Kidney glomerular epithelial cell (primary cell): ENCODE results near the gene NLRP1.

Experiments
- DNase-seq: peaks from one replicate; lab custom pipeline; 2025; lab: John Stamatoyannopoulos, UW

NLRP1 gene

DNA sequence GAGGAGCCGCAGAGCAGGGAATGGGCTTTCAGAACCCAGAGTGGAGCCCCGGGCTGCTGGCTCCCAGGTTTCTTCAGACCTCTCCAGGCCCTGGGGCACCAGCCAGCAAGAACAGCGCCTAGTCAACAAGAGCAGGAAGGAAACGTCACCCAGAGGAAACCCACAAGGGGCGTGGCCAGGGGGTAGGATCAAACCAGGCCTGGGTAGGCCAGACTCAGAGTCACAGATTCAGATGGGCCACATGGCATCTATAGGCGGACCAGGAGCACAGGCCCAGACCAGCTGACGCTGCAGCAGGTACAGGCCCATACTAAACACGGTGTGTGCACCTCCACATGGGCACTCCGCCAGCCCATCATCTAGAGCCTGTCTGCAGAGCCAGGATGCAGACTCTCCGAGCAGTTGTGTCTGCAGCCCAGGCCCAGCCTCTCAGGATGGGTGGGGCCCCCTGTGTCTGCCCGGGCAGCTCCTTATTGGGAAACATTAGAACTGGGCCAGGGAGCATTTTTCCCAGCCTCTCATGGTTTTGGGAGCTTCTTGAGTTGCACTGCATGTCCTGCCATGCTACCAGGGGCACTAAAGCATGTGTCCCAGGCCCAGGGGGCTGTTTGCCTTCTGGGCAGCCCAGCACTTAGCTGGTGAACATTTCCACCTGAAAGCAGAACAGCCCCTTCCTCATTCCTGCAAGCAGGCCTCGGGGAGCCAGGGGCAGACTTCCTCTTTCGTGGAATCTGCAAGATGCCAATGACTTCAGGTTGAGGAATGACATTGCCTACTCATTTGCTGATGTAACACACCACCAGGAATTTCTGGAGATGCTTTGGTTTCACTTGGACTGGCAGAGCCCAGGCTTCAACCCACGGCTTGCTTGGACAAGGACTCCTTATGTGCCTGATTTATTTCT is at the start of gene NLRP1:
Gene NLRP1, minus strand, starts transcription at position 127 of the 904 bp plus-strand sequence. CDS start 552 bp downstream, outside the sequence.
- DNase-seq = peak; percentile 57

DNA sequence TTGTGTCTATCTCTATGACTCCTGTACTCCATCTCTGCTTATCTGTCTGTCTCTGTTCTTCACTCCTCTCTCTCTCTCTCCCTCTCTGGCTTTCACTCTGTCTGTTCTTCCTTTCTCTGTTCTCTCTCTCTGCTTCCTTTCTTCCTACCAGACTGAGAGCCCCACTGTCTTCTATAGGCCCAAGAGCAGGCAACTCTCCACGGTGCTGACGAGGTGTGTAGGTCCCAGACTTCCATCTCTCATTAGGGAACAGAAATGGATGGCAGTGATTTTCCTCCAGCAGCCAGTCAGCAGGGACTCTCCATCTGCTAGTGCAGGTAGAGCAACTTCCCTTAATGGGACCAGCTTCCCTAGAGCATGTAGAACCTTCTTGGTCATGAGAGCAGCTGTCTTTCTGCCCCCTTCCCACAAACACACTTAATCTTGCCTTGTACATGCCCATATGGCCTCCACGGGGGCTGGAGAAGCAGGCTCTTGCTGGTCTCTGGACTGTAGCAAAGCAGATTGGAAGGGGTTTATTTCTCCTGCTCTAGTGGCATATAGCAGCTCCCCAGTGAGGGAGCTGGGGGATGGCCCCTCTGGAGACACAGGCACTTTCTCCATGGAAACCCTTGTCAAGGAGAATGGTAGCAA is 47.8 kb upstream of the NLRP1 start:
- DNase-seq = no peak

DNA sequence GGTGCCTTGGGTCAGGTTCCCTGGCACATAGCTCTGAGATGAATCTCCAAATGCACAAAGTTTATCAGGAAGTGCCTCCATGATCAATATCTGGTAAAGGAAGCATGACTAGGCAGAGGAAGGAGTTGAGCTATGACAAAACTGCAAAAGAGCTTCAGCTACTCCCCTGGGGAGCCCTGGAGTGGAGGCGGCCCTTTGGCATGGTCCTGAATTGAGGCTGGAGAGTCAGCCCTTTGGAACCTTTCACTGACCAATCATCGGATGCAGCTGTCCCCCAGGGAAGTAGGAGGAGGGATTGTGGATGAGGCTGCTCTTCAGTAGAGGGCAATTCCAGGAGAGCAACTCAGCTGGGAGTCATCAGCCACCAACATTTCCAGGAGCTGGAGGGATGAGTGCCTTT is 46.1 kb upstream of the NLRP1 start:
- no peak for DNase-seq

DNA sequence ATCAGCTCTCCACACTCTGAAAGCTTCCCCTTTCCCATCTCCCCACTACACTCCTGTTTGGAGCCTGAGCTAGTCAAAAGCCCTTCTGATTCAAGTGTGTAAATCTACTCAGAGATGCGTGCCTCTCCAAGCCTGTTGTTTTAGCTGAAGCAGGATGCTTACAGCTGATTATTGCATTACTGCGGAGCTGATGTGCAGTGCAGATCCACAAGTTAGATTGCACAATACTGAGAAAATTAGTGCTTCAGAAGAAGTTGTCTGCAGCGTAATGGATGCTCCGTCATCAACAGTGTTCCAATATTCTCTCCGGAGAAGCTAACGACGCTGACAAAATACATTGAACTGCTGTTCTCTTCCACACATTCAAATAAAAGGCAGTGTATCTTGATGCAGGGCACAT is 44.8 kb upstream of the NLRP1 start:
- no peak for DNase-seq

DNA sequence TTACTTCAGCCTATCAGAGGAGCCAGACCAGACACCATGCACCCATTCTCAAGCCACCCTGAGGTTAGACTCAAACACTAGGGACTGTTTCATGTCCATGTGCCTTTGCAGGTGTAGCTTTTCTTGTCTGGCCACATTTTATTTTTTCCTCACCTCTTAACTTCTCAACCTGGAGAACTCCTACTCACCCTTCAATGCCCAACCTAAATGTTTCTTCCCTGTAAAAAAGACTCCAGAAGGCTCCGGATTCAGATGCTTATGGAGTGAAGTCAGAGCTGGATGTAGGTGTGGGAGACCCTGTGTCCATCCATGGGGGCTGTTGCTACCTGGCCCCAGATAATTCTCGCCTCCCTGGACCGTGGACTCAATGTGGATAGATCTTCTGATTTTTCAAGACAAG is 44.0 kb upstream of the NLRP1 start:
- DNase-seq = no peak

DNA sequence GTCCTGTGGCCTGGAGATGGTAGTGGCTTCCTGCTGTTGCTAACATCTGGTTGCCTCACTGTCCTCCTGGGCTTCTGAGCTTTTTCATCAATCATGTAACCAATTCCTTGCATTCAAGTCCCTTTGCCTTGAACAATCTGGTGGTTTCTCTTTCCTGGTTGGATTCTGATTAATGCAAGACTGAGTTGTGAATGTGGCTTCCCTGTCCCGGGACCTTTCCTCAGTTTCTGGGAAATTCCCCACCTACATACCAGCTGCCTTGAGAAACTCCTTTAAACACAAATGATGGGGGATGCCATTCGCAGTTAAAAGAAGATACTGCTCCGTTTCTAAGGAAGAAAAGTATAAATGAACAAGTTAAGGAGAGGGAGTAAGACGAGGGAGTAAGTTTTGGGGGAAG is 39.9 kb upstream of the NLRP1 start:
- DNase-seq = no peak

DNA sequence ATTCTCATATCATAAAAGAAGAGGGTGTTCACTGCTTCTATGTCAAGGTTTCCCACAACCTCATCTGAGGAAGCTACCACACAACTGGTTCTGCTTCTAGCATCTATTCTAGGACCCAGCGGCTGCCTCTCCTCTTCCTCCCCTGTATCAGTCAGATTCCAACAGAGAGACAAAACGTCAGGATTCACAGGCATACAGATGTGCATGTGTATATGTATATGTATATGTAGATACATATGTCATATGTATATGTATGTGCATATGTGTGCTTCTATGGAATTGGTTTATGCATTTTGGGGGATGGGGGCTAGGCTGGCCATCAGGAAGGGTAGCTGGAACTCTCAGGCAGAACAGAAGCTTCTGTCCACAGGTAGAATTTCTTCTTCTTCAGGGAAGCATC is 37.4 kb upstream of the NLRP1 start:
- DNase-seq = no peak

DNA sequence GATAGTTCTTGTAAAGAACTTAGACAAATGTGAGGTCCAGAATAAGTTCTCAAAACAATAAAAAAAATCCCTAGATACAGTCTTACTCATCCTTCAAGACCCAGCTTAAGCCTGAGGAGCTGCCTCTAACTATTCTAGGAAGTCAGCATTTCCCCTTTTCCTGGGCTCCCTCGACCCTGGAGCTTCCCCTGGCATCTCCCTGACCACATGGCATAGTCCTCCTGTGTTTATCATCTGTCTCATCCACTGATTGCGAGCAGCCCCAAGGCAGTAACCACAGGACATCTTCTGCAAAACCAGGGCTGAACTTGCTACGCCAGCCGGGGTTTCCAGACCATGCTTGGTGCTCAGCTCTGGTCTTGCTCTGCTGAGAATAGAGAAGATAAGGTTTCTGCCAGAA is 36.7 kb upstream of the NLRP1 start:
- DNase-seq = no peak

DNA sequence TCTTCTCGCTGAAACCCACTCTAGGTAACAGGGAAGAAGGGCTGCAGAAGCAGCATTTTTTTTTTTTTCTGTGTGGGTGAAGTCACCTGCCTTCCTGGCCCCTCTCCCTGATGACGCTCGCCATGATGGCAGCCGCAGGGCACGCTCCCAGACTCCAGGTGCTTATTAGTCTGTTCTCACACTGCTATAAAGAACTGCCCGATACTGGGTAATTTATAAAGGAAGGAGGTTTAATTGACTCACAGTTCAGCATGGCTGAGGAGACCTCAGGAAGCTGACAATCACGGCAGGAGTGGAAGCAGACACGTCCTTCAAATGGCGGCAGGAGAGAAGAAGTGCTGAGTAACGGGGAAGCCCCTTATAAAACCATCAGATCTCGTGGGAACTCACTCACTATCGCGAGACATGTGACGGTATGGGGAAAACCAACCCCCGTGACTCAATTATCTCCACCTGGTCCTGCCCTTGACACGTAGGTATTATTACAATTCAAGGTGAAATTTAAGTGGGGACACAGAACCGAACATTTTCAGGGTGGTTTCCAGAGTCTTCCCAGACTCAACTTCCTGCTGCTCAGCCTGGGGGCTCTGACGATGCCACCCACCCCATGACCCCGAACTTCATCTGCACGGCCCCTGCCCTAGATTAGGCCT is 34.9 kb upstream of the NLRP1 start:
- no peak for DNase-seq

DNA sequence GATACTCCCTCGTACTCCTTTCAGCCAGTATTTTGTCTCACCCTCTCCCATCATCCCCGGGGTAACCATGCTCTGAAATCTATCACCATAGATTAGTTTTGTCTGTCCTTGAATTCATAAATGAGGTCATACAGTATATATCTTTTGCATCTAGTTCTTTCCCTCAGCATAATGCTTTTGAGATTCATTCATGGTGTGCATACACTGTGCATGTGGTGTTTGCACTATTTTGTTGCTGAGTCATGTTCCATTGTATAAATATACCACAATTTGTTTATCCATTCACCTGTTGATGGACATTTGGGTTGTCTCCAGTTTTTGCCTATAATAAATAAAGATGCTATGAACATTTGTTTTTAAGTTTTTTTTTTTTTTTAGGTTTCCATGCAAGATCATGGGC is 34.2 kb upstream of the NLRP1 start:
- DNase-seq = no peak

DNA sequence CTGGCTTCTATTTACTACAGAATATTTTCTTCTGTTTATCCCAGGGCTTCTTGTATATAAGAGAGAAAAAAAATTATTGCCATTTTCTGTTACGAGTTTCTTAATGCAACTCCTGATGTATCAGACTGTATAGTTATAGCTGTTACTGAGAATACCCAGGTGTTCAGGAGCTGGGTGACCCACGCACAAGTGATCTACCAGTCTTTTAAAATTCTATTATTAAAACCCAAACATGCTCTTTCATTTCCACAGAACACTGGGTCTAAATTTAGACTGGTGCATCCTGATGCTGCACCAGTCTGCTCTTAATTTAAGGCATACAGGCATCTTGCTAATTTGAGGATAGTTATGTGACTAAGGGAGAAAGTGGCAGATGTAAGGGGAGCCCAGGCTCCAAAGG is 31.2 kb upstream of the NLRP1 start:
- no peak for DNase-seq

DNA sequence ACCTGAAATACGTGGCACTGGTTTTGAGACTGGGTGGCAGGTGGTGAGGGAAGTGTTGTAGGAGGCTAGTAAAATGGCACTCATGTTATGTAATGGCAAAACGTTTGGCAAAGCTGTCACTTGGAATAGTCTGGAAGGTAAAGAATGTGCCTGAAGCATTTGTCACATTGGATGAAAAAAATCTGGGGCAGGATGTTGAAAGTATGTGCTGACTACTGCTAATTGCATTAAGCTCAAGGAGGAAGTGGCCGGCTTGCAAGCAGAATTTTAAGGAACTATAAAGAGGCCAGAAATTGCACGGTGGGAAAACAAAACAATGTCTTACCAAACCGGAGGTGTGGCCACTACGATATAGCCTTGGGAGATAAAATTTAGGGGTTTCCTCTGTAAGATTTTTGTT is 26.6 kb upstream of the NLRP1 start:
- no peak for DNase-seq

DNA sequence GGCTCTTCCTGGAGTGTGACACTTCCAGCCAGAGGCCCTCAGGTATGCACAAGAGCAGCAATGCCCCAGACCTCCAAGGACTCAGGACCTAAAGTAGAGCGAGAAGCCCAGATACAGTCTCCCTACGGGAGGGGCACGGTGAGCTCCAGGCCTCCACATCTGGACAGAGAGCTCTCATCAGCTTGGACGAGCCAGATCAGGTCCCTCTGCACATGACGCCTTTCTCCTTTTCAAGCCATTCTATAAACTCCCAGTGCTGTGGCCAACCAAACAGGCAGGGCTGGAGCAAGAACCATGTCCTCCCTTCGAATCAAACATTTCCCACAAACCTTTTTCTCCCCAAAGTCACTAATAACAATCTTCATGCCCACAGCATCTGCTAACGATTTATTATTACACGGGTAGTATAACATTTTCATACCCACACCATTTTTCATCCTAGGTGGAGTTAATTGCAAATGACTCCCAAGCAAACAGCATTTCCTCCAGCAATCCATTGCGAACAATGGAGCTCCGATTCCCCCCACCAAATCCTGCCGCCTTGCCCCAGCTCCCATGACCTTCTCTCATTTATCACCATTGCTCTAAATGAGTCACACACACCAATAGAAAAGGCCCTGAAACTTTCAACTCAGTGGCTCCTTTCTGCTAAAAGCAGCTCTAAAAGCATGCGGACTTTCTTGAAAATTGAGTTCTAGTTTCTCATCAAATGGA is 24.2 kb upstream of the NLRP1 start:
- DNase-seq = no peak

DNA sequence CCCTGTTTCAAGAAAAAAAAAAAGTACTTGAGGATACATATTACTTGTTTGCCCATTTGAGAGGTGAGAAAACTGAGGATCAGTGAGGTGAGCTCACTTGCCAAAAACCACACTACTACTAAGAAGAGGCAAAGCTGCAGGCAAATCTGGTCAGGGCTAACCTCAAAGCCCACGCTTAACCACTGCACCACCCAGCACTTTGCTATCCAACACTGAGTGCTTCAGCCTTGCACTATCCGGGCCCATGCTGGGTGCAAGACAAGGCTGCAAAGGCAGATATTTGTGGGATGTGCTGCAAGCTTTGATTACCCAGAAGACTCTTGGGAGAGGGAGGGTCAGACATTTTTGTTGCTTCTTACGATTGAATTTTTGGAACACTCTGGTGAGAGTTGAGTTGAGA is 23.6 kb upstream of the NLRP1 start:
- no peak for DNase-seq

DNA sequence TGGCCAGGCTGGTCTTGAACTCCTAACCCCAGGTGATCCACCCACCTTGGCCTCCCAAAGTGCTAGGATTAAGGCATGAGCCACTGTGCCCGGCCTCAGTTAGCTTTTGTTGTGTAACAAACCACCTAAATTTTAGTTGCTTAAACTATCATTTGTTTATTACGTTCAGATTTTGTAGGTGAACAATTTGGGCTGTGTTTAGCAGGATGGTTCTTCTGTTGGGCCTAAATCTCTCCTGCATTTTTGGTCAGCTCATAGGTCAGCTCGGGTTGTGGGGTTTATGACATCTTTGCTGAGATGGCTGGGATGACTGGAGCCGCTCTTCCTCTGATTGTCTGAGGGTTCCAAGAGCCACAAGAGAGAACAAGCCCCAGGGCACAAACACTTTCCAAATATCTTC is 21.1 kb upstream of the NLRP1 start:
- DNase-seq = no peak

DNA sequence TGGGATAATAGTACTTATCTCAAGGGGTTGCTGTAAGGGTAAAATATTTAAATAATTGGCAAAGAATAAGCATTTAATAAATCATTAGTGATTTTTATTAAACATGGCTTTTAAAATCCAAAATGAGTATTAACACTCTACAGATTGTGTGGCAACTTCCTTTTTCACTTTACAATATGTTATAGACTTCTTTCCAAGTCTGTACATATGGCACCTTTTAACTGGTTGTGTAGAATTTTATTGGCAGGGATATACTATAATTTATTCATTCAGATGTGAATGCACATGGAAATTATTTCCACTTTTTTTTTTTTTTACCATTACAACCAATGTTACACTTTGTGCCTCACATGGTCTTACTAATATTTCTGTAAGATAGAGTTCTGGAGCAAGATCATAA is 15.7 kb upstream of the NLRP1 start:
- no peak for DNase-seq

DNA sequence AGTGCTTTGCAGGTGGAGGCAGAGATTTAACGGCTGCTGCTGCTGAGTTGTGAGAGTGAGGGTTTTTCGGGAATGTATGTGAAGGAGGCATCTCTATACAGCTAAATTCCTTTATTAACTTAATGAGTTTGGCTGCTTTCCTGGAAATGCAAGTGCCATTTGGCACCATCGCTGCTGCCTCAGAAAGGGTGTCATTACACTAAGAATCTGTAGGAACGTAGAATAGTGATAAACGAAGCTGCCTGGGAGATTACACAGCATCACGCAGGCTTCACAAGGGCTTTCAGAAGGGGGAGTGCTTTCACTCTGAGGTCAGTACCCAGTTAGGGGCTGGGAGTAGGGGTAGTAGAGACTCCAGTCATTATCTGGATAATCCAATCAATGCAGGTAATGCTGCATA is 14.1 kb upstream of the NLRP1 start:
- DNase-seq = no peak

DNA sequence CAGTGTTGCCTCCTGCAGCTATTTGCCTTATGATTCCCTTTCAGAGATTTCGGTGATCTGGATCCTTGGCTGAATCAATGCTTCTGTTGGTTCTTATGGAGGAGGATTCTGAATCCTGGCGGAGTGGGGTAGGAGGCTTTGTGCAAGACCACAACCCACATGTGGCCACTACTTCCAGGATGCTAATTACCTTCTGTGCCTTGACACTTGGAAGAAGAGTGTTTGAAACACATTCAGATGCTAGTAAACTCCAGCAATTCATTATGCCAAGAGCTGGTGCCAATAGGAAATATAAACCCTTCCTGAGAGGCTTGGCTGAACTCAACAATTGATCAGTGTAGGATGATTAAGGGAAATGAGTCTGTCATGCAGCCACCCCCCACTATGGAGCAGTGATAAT is 12.1 kb upstream of the NLRP1 start:
- DNase-seq = no peak

DNA sequence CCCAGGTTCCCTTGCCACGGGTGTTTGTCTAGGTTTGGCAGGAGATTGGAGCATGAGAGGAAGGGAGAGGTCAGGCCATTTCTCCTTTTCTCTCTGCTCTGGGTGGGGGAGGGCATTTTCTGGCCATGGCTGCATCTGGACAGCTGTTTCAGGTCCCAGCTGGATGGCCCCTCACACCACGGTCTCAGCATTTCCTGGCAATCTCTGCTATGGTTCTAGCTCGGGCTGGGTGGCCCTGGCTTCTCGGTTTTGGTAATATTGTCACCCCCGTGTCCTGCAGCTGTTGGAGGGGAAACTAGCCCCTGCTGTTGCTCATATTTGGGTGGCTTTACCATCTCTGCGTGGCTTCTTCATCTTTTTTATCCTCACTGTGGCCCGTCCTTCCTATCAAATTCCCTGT is 11.5 kb upstream of the NLRP1 start:
- DNase-seq = no peak

DNA sequence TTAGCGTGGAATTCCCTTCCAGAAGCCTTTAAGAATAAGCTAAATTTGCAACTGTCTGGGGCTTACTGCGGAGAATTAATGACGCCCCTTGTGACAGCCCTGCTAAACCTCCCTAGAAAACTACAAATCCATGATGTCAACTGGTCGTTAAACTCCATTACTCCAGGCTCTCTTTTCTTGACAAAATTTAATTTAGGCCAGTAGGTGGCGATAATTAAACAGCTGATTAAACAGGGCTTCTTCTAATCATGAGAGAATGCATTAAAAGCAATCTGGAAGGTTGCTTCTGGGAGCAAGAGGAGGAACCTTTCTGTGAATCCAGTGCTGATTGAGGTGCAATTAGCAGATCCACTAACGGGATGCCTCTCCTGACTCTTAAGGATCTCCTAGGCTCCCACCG is 8.1 kb upstream of the NLRP1 start:
- peak; percentile 53 for DNase-seq

DNA sequence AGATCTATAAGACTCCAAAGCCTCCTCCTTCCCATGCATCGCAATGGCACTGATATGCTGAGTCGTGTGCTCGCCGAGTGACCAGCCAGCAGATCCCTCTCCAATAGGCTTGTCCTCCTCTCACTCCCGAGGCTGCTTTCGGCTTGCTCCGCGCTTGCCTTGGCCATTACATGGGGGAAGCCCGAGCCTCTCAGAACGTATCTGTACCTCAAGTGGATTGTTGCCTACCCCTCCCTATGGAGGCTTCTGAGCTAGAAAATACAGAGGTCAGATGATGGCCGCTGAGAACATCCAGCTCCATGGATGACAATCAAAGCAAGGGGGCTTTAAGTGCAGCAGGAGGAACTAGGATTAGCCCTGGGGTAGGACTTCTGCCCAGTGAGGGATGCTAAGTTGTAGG is 7.7 kb upstream of the NLRP1 start:
- no peak for DNase-seq

DNA sequence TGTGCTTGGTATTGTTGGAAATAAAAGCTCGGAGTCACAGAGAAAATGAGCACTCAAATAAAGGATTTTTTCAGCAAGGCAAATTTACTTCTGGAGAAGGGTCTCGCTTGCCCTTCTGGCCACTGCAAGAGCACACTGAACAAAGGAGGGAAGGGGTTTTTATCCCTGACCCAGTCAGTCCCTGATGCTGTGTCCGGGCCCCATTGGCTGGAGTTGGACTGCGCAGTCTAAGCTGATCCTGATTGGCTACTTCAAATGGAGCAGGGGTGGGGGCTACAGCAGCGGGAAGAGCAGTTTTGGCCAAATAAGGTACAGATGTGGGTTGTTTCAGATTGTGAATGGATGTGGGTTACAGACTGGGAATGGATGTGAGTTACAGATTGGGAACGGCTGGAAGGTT is 4.3 kb upstream of the NLRP1 start:
- no peak for DNase-seq
